Epithelial cell of esophagus (primary cell): Measurements from ENCODE around the gene PABPC1L.

Experiments
- DNase-seq: peaks from one replicate; pipeline ENCODE4 v3.0.0; 2010; ENCODE audit warnings: low read depth
- H3K4me3 ChIP-seq: 2 replicates; pipeline ENCODE4 v1.5.1; 2011; ENCODE audit warnings: mild to moderate bottlenecking, low read length, control low read depth
- TF ChIP-seq, protein P1 (sequence below): IDR thresholded peaks from 2 replicates; pipeline ENCODE4 v1.5.1; 2011; ENCODE audit warnings: low read depth, mild to moderate bottlenecking, low read length, control low read depth, inconsistent platforms; ENCODE audit not compliant: insufficient read depth; ENCODE audit errors: missing control alignments

PABPC1L gene

DNA sequence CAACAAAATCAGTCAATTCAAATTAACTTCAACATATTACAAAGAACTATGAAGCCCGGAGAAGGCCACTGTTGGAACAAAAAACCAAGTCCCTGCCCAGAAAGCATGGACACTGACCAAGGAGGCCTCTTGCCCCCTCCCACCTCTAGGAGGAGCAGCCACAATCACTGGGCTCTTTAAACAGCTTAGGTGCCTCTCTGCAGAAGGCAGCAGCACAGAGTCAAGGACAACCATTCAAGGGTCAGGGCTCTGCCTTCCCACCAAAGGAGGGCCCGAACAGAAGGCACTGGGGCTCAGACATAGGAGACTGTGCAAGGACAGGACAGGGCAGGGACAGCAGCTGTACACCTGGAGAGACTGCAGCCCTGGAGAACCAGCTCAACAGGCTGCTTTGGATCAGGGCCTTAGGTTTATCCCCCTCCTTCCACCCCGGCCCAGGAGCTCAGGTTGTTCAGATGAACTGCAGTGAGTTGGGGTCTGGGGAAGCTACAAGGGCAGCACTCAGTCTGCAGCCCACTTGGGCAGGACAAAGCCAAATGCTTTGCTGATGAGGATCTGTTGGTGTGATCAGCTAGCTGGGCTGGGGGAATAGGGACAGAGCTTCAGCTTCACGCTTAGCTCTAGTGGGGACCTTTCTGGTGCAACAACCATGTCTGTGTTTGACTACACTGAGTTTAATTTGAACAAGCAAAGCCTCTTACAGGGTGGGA, 32.6 kb downstream of the PABPC1L start:
- DNase-seq, result no peak
- TF ChIP-seq, protein P1, sequence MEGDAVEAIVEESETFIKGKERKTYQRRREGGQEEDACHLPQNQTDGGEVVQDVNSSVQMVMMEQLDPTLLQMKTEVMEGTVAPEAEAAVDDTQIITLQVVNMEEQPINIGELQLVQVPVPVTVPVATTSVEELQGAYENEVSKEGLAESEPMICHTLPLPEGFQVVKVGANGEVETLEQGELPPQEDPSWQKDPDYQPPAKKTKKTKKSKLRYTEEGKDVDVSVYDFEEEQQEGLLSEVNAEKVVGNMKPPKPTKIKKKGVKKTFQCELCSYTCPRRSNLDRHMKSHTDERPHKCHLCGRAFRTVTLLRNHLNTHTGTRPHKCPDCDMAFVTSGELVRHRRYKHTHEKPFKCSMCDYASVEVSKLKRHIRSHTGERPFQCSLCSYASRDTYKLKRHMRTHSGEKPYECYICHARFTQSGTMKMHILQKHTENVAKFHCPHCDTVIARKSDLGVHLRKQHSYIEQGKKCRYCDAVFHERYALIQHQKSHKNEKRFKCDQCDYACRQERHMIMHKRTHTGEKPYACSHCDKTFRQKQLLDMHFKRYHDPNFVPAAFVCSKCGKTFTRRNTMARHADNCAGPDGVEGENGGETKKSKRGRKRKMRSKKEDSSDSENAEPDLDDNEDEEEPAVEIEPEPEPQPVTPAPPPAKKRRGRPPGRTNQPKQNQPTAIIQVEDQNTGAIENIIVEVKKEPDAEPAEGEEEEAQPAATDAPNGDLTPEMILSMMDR, result peak; percentile 3

DNA sequence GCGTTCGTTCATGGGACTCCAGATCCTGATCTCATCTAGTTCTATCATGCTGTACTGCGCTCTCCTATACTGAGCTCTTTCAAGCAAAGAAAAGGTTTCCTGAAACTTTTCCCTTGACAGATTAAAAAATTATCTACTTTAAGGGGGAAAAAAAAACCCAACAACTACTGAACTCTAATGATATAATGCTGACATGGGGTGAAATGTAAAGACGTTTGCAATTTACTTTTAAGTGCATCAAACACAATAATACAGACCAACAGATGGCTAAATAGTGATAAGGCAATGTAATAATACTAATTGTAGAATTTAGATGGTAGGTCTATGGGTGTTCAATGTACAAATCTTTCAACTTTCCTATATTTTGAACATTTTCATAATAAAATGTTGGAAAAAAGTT, 34.0 kb downstream of the PABPC1L start:
- H3K4me3 ChIP-seq, result no peak overlapping the region
- TF ChIP-seq, protein P1, result no peak
- no peak for DNase-seq

More for the DNA sequence above, 32.6 kb downstream of the PABPC1L start:
- no peak overlapping the region for H3K4me3 ChIP-seq

DNA sequence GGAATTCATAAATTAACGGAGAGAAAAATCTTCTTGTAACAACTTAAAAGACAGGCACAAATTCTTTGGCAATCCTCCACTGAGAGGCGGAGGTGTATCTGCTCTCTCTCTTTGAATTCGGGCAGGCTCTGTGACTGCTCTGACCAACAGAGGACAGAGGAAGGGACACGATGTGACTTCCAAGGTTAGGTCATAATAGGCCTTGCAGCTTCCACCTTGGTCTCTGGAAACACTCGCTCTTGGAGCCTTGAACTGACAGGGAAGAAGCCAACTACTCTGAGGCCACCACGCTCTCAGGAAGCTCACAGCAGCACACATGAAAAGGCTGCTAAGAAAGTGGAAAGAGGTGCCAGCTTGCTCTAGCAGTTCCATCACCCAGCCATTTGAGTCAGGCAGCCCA, 35.4 kb downstream of the PABPC1L start:
- no peak for DNase-seq
- TF ChIP-seq, protein P1, result no peak
- H3K4me3 ChIP-seq, result no peak overlapping the region

DNA sequence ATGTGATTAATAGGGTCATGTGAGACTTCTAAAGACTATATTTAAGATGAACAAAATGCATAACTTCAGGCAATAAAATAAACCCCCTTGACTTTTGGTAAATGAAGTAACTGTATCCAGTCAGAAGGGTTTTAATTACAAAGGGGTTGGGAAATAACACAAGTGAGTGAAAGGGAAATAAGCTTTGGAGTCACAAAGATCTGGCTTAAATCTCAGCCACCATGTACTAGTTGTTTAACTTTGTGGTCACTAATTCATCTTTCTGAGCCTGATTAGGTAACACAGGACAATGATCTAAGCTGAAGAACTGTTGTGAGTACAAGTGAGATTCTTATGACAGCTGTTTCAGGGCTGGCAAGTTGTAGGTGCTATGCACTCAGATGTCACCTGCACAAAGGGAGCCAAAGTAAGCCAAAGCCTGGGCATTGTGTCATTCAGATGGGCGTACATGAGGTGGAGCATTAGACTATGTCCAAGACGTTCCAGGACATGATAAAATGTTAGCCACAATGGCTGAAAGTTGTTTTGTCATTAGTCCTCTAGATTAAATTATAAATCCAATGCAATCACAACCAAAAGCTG, 36.5 kb downstream of the PABPC1L start:
- H3K4me3 ChIP-seq, result no peak overlapping the region
- TF ChIP-seq, protein P1, result no peak
- DNase-seq, result no peak

DNA sequence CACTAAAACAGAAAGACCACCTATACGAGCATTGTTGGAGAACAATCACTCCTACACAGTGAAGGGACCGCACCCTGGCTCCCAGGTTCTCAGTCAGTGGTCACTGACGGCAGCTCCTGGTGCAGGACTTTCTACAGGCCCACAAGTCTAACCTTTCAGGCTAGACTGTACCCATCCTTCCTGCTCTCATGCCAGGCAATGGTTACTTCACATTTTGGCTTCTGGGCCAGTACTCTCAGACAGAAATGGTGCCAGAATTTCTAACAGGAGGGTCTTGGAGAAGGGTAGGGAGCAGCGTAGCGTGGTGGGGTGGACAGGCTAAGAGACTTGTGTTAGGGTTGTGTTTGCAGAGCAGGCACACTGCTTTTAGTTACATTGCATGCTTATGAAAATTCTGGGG, 38.2 kb downstream of the PABPC1L start:
- no peak for DNase-seq
- TF ChIP-seq, protein P1, result no peak
- H3K4me3 ChIP-seq, result no peak overlapping the region

DNA sequence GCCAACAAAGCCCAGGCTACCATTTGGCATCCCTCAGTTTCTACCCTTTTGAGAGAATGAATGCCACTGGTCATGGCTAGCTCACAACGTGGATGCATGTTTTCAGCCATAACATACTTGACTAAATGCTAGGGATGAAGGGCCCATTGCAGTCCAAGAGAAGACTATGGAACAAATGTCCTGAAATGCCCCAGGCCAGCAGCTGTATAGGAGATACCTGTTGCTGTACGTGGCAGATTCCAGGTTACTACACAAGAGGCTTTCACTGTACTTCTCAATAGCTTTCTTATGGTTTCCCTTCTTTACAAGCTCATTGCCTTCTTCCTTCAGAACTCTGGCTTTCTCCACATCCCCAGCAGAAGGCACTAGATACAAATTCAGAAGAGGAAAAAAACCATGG, 38.7 kb downstream of the PABPC1L start:
- TF ChIP-seq, protein P1, result no peak
- no peak overlapping the region for H3K4me3 ChIP-seq
- no peak for DNase-seq

DNA sequence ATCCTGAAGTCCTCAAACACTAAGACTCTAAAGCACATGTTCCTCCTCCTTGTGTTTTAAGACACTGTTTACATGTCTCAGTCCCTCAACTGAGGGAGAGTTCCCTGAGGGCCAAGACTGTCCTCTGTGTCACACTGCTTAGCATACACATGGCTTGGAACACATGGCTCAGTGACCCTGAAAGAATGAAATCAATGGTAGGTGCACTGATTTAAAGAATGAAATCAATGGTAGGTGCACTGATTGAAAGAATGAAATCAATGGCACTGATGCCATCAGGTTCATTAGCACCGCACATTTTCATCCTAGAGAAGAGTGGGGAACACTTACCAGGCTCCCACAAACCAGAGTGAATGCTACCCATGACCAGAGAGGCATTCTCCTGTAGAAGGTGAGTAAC, 40.5 kb downstream of the PABPC1L start:
- DNase-seq, result no peak
- TF ChIP-seq, protein P1, result no peak
- no peak overlapping the region for H3K4me3 ChIP-seq
